ENCODE measurements around the gene BBS9.

The BBS9 gene

GRCh38 chr7:33649476-33650441 lies 520.4 kb downstream of the BBS9 start:
- DNase-seq (ENCODE audit: low spot score), result no peak

- DNase-seq (ENCODE audit: low spot score), result no peak
These were observed 521.5 kb downstream of the BBS9 start for GRCh38 chr7:33650828-33651227.

GRCh38 chr7:33651998-33652515 lies 522.7 kb downstream of the BBS9 start:
- DNase-seq (ENCODE audit: low spot score), result no peak

GRCh38 chr7:33654676-33655075 lies 525.3 kb downstream of the BBS9 start:
- no peak for DNase-seq (ENCODE audit: low spot score)

All from cerebellar cortex (tissue), 1 donor.